IPS-15b (cell line): ENCODE measurements around the gene FOXP3.
A peak's percentile ranks its signal among the peaks of the same experiment; 100 is the strongest.

Experiments
- H3K27me3 ChIP-seq: one replicate; pipeline ENCODE4 v1.6.1; 2013; ENCODE audit warnings: low read length; ENCODE audit not compliant: control insufficient read depth, insufficient read depth
- H3K36me3 ChIP-seq: one replicate; pipeline ENCODE4 v1.6.1; 2013; ENCODE audit warnings: low read length; ENCODE audit not compliant: control insufficient read depth, insufficient read depth
- H3K4me1 ChIP-seq: one replicate; pipeline ENCODE4 v1.6.1; 2013; ENCODE audit warnings: mild to moderate bottlenecking, low read length; ENCODE audit not compliant: control insufficient read depth, insufficient read depth
- H3K4me3 ChIP-seq: one replicate; pipeline ENCODE4 v1.5.1; 2013; ENCODE audit warnings: low read depth, low read length
- H3K9ac ChIP-seq: one replicate; pipeline ENCODE4 v1.6.1; 2013; ENCODE audit warnings: low read depth, mild to moderate bottlenecking, low read length
- H3K9me3 ChIP-seq: one replicate; pipeline ENCODE4 v1.6.1; 2013; ENCODE audit warnings: mild to moderate bottlenecking, low read length; ENCODE audit not compliant: control insufficient read depth, insufficient read depth

Gene FOXP3

GRCh38 chrX:49246541-49246940 is 18.0 kb downstream of the FOXP3 start:
- H3K4me1 ChIP-seq: no peaks in the 10 kb centered on the region
- H3K4me3 ChIP-seq: no peak overlapping the region
- no peaks in the 10 kb centered on the region for H3K9me3 ChIP-seq
- H3K9ac ChIP-seq: no peak overlapping the region
- H3K36me3 ChIP-seq: peaks cover 13% of the 10 kb centered on the region
- no peaks in the 10 kb centered on the region for H3K27me3 ChIP-seq

DNA sequence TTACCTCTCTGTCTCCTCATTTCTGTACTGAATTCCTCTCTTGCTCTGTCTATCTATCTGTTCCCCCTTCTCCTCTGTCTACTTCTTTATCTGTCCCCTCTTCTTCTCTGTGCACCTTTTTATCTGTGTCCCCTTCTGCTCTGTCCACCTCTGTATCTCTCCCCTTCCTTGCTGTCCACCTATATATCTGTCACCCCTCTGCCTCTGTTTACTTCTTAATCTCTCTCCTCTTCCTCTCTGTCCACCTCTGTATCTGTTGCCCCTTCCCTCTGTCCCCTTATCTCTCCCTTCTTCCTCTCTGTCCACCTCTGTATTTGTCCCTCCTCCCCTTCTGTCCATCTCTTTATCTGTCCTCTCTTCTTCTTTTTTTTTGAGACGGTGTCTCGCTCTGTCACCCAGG is 20.3 kb downstream of the FOXP3 start:
- H3K4me1 ChIP-seq: no peaks in the 10 kb centered on the region
- H3K27me3 ChIP-seq: no peaks in the 10 kb centered on the region
- no peaks in the 10 kb centered on the region for H3K9me3 ChIP-seq
- no peak overlapping the region for H3K9ac ChIP-seq
- H3K4me3 ChIP-seq: no peak overlapping the region
- H3K36me3 ChIP-seq: peaks cover 13% of the 10 kb centered on the region

DNA sequence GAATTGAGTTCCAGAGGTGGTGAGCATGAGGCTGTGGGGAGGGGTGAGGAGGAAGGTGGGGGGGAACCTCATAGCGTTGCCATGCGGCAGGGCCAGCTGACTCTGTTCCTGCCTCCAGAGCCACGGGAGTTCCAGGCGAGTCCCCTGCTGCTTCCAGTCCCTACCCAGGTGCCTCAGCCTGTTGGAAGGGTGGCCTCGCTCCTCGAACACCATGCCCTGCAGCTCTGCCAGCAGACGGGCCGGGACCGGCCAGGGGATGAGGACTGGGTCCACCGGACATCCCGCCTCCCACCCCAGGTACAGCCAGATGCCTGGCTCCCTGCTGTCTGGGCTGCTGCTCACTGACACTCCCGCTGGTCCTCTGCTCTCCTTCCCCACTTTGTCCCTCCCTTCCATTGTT is 21.3 kb downstream of the FOXP3 start:
- Histone ChIP-seq H3K9ac (no peak overlapping the region), H3K9me3 (no peaks in the 10 kb centered on the region), H3K4me1 (no peaks in the 10 kb centered on the region), H3K4me3 (no peak overlapping the region), H3K27me3 (no peaks in the 10 kb centered on the region), H3K36me3 (peaks cover 13% of the 10 kb centered on the region)

- Histone ChIP-seq H3K27me3 (no peaks in the 10 kb centered on the region), H3K9me3 (no peaks in the 10 kb centered on the region), H3K9ac (no peak overlapping the region), H3K4me3 (no peak overlapping the region), H3K36me3 (peaks cover 12% of the 10 kb centered on the region), H3K4me1 (no peaks in the 10 kb centered on the region)
These were observed 21.9 kb downstream of the FOXP3 start for GRCh38 chrX:49242545-49243066.

DNA sequence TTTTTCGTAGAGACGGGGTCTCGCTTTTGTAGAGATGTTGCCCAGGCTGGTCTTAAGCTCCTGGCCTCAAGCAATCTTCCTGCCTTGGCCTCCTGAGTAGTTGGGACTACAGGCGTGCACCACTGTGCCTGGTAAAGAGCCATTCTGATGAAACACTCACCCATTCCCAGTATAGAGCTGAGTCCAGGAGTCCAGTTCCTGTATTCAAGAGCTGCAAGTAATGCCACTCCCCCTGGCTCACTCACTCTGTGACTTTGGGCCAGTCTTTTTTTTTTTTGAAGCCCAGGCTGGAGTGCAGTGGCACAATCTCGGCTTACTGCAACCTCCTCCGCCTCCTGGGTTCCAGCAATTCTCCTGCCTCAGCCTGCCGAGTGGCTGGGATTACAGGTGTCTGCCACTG is 25.8 kb downstream of the FOXP3 start:
- Histone ChIP-seq H3K4me3 (no peak overlapping the region), H3K27me3 (no peaks in the 10 kb centered on the region), H3K9ac (no peak overlapping the region), H3K9me3 (no peaks in the 10 kb centered on the region), H3K4me1 (no peaks in the 10 kb centered on the region), H3K36me3 (peaks cover 3% of the 10 kb centered on the region)

DNA sequence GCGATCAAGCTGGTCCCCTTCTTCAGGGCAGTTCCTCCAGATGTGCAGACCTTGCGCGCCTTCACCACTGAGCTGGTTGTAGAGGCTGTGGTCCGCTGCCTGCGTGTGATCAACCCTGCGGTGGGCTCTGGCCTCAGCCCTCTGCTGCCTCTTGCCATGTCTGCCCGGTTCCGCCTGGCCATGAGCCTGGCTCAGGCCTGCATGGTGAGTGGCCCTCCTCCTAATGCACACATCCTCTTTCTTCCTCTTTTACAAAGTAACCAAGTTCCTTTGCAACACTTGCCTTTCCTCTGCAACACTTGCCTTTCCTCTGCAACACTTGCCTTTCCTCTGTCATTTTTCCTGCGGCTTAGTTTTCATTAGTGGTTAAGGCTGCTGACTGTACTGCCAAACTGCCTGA is 27.4 kb downstream of the FOXP3 start:
- H3K9ac ChIP-seq: no peak overlapping the region
- no peaks in the 10 kb centered on the region for H3K27me3 ChIP-seq
- no peak overlapping the region for H3K4me3 ChIP-seq
- no peaks in the 10 kb centered on the region for H3K9me3 ChIP-seq
- no peaks in the 10 kb centered on the region for H3K4me1 ChIP-seq
- no peaks in the 10 kb centered on the region for H3K36me3 ChIP-seq

DNA sequence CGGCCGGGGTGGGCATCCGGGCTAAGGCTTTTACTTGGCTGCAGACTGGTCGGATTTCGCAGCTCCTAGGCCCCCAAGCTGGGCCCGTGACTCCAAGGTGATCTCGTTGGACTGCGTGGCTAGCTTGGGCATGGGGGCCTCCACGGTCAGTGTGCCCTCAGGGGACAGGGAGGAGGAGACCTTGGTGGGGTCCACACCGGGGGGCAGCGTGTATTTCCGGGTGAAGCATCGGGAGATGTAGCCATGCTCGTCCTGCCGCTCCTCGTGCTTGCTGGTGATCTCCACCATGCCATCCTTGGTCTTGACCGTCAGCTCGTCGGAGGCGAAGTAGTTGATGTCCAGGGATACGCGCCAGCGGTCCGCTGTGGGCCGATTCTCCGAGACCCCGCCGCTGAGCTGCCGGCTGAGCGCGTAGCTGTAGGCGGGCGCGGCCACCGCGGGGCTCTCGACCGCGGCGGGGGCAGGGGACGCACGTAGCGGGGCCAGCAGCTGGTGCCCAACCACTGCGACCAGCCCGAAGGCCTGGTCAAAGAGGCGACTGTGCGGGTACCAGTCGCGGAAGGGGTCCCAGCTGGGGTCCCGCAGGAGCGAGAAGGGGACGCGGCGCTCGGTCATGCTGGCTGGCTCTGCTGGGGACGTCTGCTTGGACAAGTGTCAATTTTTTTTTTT is 30.5 kb downstream of the FOXP3 start:
- no peaks in the 10 kb centered on the region for H3K36me3 ChIP-seq
- H3K9me3 ChIP-seq: no peaks in the 10 kb centered on the region
- no peak overlapping the region for H3K4me3 ChIP-seq
- H3K4me1 ChIP-seq: no peaks in the 10 kb centered on the region
- no peak overlapping the region for H3K9ac ChIP-seq
- H3K27me3 ChIP-seq: no peaks in the 10 kb centered on the region

DNA sequence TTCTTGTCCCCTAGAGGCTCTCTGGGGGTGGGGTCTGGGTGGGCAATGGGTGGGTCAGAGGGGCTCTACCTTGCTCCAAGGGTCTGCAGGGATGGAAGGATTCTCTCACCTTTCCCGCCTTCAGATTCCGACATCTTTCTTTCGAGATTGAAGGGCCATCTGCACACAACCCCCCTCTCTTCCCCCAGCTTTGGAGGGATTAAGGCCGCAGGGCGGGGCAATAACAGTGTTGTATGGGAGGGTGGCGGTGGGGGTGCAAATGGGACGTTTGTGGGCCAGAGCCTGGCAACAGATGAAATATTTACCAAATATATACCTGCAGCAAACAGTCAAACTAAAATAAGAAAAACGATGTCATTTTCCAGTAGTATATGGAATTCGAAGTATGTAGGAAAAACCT is 31.3 kb downstream of the FOXP3 start, which contains the start of gene CACNA1F:
Gene CACNA1F (minus strand): TSS at position 165 of the 400 bp plus-strand sequence. CDS start 31 bp downstream, at position 134.
- no peak within 1 kb of the TSS for H3K9ac ChIP-seq
- no peaks in the 10 kb centered on the region for H3K36me3 ChIP-seq
- no peaks in the 10 kb centered on the region for H3K4me1 ChIP-seq
- no peaks in the 10 kb centered on the region for H3K9me3 ChIP-seq
- no peaks in the 10 kb centered on the region for H3K27me3 ChIP-seq
- H3K4me3 ChIP-seq: no peak within 1 kb of the TSS

DNA sequence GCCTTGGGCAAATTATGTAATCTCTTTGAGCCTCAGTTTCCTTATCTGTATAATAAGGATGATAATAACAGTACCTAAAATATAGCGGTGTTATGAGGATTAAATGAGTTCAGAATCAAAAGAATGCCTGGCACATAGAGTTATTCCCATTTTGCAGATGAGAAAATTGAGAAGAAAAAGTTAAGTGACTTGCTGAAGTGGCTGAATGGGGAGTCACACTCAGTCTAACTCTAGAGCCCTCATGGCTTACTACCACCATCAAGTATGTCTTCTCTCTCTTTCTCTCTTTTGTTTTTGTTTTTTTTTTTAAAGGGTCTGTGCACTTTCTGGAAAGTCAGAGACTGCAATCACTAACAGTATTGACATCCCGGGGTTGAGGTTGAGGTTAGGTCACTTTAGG is 32.0 kb downstream of the FOXP3 start:
- H3K36me3 ChIP-seq: no peaks in the 10 kb centered on the region
- no peak overlapping the region for H3K4me3 ChIP-seq
- no peaks in the 10 kb centered on the region for H3K27me3 ChIP-seq
- no peak overlapping the region for H3K9ac ChIP-seq
- no peaks in the 10 kb centered on the region for H3K4me1 ChIP-seq
- H3K9me3 ChIP-seq: peaks cover 3% of the 10 kb centered on the region

GRCh38 chrX:49231333-49232000 is 33.0 kb downstream of the FOXP3 start:
- Histone ChIP-seq H3K27me3 (no peaks in the 10 kb centered on the region), H3K9ac (no peak overlapping the region), H3K4me1 (no peaks in the 10 kb centered on the region), H3K36me3 (no peaks in the 10 kb centered on the region), H3K4me3 (peak overlapping the region; percentile 62), H3K9me3 (peaks cover 3% of the 10 kb centered on the region)

- no peaks in the 10 kb centered on the region for H3K36me3 ChIP-seq
- H3K9me3 ChIP-seq: peaks cover 3% of the 10 kb centered on the region
- no peak overlapping the region for H3K9ac ChIP-seq
- H3K27me3 ChIP-seq: no peaks in the 10 kb centered on the region
- peak overlapping the region; percentile 62 for H3K4me3 ChIP-seq
- no peaks in the 10 kb centered on the region for H3K4me1 ChIP-seq
These were observed 33.8 kb downstream of the FOXP3 start for GRCh38 chrX:49230500-49231232.
